HEK293 (cell line): ENCODE data around the gene HOXD12.
A peak's percentile ranks its signal among the peaks of the same experiment; 100 is the strongest.

Experiments used
- CTCF ChIA-PET: fragments of 350-600 bp; formaldehyde crosslinking; extraction: SDS; loops from one replicate; lab custom pipeline; 2021; ENCODE audit warnings: antibody characterized with exemption; lab: Yijun Ruan, JAX
- POLR2A ChIA-PET: fragments of 300-600 bp; formaldehyde crosslinking; extraction: SDS; loops from one replicate; lab custom pipeline; 2020; ENCODE audit warnings: antibody characterized with exemption, inconsistent platforms; lab: Yijun Ruan, JAX
- H3K27ac ChIP-seq: fragments of 200-500 bp; sonication (Bioruptor generic); 2 replicates; pipeline ENCODE4 v1.5.1; 2014; ENCODE audit warnings: low read depth, low read length, control low read depth, inconsistent platforms; ENCODE audit errors: extremely low read depth
- H3K36me3 ChIP-seq, 2 experiments: fragments of 200-500 bp in 1 of 2; sonication (Bioruptor generic) in 1 of 2; 1 replicate in 1 of 2; 2 replicates in 1 of 2; pipeline ENCODE4 v1.5.1; 2014 to 2017; ENCODE audit warnings: inconsistent platforms in 2 of 2, low read length in 2 of 2; ENCODE audit not compliant: control insufficient read depth in 2 of 2, insufficient read depth in 1 of 2
- H3K4me1 ChIP-seq: fragments of 200-500 bp; sonication (Bioruptor generic); 2 replicates; pipeline ENCODE4 v1.5.1; 2014; ENCODE audit warnings: mild to moderate bottlenecking, low read length, inconsistent platforms; ENCODE audit not compliant: control insufficient read depth, insufficient read depth
- H3K4me3 ChIP-seq: 2 replicates; pipeline ENCODE4 v1.5.1; 2011; ENCODE audit warnings: low read depth, mild to moderate bottlenecking, control low read depth, low read length, moderate library complexity
- H3K9me3 ChIP-seq: fragments of 200-500 bp; sonication (Bioruptor generic); 2 replicates; pipeline ENCODE4 v1.5.1; 2014; ENCODE audit warnings: low read depth, low read length, inconsistent platforms; ENCODE audit not compliant: control insufficient read depth, insufficient read depth
- GLIS1 ChIP-seq: fragments of 450-650 bp; formaldehyde crosslinking; IDR thresholded peaks from 2 replicates; pipeline ENCODE4 v1.5.1; 2016; ENCODE audit warnings: missing biosample characterization, missing genetic modification characterization
- HOXC10 ChIP-seq: sonication (generic); formaldehyde crosslinking; IDR thresholded peaks from 2 replicates; pipeline ENCODE4 v1.8.1; 2023; ENCODE audit warnings: mild to moderate bottlenecking, missing genetic modification reagents
- KLF10 ChIP-seq: fragments of 450-650 bp; IDR thresholded peaks from 2 replicates; pipeline ENCODE4 v1.5.1; 2018; ENCODE audit warnings: missing biosample characterization, mild to moderate bottlenecking, missing genetic modification characterization
- OVOL3 ChIP-seq: fragments of 450-650 bp; formaldehyde crosslinking; IDR thresholded peaks from 2 replicates; pipeline ENCODE4 v1.5.1; 2016; ENCODE audit warnings: missing biosample characterization, missing genetic modification characterization
- SALL2 ChIP-seq: fragments of 450-650 bp; formaldehyde crosslinking; IDR thresholded peaks from 2 replicates; pipeline ENCODE4 v1.5.0; 2017; ENCODE audit warnings: missing biosample characterization, mild to moderate bottlenecking, missing genetic modification characterization, borderline replicate concordance
- ZBTB10 ChIP-seq: fragments of 450-650 bp; formaldehyde crosslinking; IDR thresholded peaks from 2 replicates; pipeline ENCODE4 v1.5.1; 2016; ENCODE audit warnings: missing biosample characterization, missing genetic modification characterization
- ZBTB8A ChIP-seq: fragments of 450-650 bp; formaldehyde crosslinking; IDR thresholded peaks from 2 replicates; pipeline ENCODE4 v1.5.1; 2016; ENCODE audit warnings: missing biosample characterization, missing genetic modification characterization
- ZFP69B ChIP-seq: fragments of 450-650 bp; formaldehyde crosslinking; IDR thresholded peaks from 2 replicates; pipeline ENCODE4 v1.5.1; 2016; ENCODE audit warnings: missing biosample characterization, missing genetic modification characterization
- ZNF112 ChIP-seq: fragments of 450-650 bp; formaldehyde crosslinking; IDR thresholded peaks from 2 replicates; pipeline ENCODE4 v1.5.0; 2017; ENCODE audit warnings: missing biosample characterization, missing genetic modification characterization
- ZNF121 ChIP-seq: fragments of 450-650 bp; formaldehyde crosslinking; IDR thresholded peaks from 2 replicates; pipeline ENCODE4 v1.5.1; 2016; ENCODE audit warnings: missing biosample characterization, missing genetic modification characterization
- ZNF184 ChIP-seq: fragments of 450-650 bp; IDR thresholded peaks from 2 replicates; pipeline ENCODE4 v1.5.1; 2018; ENCODE audit warnings: missing biosample characterization, mild to moderate bottlenecking, missing genetic modification characterization
- ZNF24 ChIP-seq: fragments of 450-650 bp; formaldehyde crosslinking; IDR thresholded peaks from 2 replicates; pipeline ENCODE4 v1.5.1; 2016; ENCODE audit warnings: missing biosample characterization, missing genetic modification characterization
- ZNF639 ChIP-seq: fragments of 450-650 bp; formaldehyde crosslinking; IDR thresholded peaks from 2 replicates; pipeline ENCODE4 v1.5.1; 2016; ENCODE audit warnings: missing biosample characterization, missing genetic modification characterization
- ZNF701 ChIP-seq: fragments of 450-650 bp; formaldehyde crosslinking; IDR thresholded peaks from 2 replicates; pipeline ENCODE4 v1.5.1; 2016; ENCODE audit warnings: missing biosample characterization, missing genetic modification characterization
- ZNF785 ChIP-seq: fragments of 450-650 bp; formaldehyde crosslinking; IDR thresholded peaks from 2 replicates; pipeline ENCODE4 v1.5.1; 2016; ENCODE audit warnings: missing biosample characterization, missing genetic modification characterization
- TF ChIP-seq, protein P1 (sequence below): fragments of 450-650 bp; IDR thresholded peaks from 2 replicates; pipeline ENCODE4 v1.5.1; 2018; ENCODE audit warnings: missing biosample characterization, mild to moderate bottlenecking, missing genetic modification characterization
- TF ChIP-seq, protein P2 (sequence below): fragments of 450-650 bp; formaldehyde crosslinking; IDR thresholded peaks from 2 replicates; pipeline ENCODE4 v1.5.1; 2016; ENCODE audit warnings: missing biosample characterization, missing genetic modification characterization

HOXD12 gene

DNA sequence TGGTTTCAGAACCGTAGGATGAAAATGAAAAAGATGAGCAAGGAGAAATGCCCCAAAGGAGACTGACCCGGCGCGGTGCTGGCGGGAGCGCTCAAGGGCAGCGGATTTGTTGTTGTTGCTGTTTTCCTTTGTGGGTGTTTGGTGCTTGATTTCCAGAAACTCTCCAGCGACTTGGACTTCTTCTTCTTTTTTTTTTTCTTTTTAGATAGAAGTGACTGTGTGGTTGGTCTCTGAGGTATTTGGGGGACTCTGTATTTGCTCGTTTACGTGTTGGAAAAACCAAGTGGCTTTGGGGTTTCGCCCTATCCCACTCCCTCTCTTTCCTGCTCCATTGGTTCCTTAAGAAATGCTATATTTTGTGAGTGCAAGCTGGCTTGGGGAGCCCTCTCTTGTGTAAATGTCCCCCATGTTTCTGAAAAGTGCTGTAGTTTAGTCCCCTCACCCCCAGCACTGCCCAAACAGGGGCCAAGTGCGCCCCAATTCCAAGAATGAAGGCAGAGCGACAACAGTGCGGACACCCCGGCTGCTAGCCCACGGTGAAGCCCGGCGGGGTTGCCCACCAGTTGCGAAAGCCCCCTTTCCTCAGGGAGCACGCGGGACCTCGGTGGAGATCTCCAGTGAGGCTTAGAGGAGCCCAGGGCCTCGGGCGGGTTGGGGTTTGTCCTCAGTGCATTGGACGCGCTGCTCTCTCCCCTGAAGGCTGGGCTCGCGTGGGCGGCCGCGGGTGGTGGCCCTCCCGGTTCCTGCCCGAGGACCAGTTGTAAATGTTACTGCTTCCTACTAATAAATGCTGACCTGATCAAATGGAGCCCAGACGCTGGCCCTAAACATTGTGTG is 24.7 kb downstream of the HOXD12 start (continued):
- TF ChIP-seq, protein P1, sequence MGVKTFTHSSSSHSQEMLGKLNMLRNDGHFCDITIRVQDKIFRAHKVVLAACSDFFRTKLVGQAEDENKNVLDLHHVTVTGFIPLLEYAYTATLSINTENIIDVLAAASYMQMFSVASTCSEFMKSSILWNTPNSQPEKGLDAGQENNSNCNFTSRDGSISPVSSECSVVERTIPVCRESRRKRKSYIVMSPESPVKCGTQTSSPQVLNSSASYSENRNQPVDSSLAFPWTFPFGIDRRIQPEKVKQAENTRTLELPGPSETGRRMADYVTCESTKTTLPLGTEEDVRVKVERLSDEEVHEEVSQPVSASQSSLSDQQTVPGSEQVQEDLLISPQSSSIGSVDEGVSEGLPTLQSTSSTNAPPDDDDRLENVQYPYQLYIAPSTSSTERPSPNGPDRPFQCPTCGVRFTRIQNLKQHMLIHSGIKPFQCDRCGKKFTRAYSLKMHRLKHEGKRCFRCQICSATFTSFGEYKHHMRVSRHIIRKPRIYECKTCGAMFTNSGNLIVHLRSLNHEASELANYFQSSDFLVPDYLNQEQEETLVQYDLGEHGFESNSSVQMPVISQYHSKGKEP (tag by site-specific recombination) = no peak
- TF ChIP-seq ZNF24 (tag by site-specific recombination) = no peak
- TF ChIP-seq ZNF639 = no peak
- no peak for TF ChIP-seq ZNF121
- no peak for TF ChIP-seq ZFP69B
- no peak for TF ChIP-seq SALL2
- TF ChIP-seq ZNF785 (tag by site-specific recombination) = no peak
- no peak for TF ChIP-seq ZNF184 (tag by site-specific recombination)
- no peak for TF ChIP-seq ZNF701 (tag by site-specific recombination)

GRCh38 chr2:176124947-176125771 is 25.6 kb downstream of the HOXD12 start:
- H3K4me1 ChIP-seq = no peaks in the 10 kb centered on the region; the same call in 1 of the 2 replicates
- H3K36me3 ChIP-seq = peaks cover 0 to 49% of the 10 kb centered on the region in 2 experiments; a peak in 1 of 3 replicates
- TF ChIP-seq ZBTB8A (tag by site-specific recombination) = 0 out of 2 replicates have a peak, but pooled peaks have one; percentile 1
- TF ChIP-seq OVOL3 = no peak
- TF ChIP-seq KLF10 (tag by site-specific recombination) = no peak
- peak; percentile 69 for TF ChIP-seq GLIS1 (tag by site-specific recombination)
- TF ChIP-seq ZBTB10 = no peak
- no peak for TF ChIP-seq HOXC10 (CRISPR knock-in tag)
- TF ChIP-seq ZNF112 (tag by site-specific recombination) = no peak
- TF ChIP-seq, protein P2, sequence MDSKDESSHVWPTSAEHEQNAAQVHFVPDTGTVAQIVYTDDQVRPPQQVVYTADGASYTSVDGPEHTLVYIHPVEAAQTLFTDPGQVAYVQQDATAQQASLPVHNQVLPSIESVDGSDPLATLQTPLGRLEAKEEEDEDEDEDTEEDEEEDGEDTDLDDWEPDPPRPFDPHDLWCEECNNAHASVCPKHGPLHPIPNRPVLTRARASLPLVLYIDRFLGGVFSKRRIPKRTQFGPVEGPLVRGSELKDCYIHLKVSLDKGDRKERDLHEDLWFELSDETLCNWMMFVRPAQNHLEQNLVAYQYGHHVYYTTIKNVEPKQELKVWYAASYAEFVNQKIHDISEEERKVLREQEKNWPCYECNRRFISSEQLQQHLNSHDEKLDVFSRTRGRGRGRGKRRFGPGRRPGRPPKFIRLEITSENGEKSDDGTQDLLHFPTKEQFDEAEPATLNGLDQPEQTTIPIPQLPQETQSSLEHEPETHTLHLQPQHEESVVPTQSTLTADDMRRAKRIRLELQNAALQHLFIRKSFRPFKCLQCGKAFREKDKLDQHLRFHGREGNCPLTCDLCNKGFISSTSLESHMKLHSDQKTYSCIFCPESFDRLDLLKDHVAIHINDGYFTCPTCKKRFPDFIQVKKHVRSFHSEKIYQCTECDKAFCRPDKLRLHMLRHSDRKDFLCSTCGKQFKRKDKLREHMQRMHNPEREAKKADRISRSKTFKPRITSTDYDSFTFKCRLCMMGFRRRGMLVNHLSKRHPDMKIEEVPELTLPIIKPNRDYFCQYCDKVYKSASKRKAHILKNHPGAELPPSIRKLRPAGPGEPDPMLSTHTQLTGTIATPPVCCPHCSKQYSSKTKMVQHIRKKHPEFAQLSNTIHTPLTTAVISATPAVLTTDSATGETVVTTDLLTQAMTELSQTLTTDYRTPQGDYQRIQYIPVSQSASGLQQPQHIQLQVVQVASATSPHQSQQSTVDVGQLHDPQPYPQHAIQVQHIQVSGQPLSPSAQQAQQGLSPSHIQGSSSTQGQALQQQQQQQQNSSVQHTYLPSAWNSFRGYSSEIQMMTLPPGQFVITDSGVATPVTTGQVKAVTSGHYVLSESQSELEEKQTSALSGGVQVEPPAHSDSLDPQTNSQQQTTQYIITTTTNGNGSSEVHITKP = peak; percentile 77
- POLR2A ChIA-PET = interaction anchor here (0.5 to 2.1 kb wide), 4 partner anchors 17 to 844 kb away, joined by 3 to 11 read pairs (median 4); no protein-coding TSS in a partner anchor
- no peaks in the 10 kb centered on the region for H3K9me3 ChIP-seq
- H3K27ac ChIP-seq = peak overlapping the region; percentile 22; the same call in 1 of the 2 replicates
- CTCF ChIA-PET = interaction anchor here (0.6 to 3.5 kb wide), 5 partner anchors 15 to 1210 kb away, joined by 3 to 51 read pairs (median 19); no protein-coding TSS in a partner anchor
- no peak overlapping the region for H3K4me3 ChIP-seq
